Measurements from ENCODE around the gene GNG7. TPM values are rescaled to one million over a fixed set of nuclear protein-coding genes. Genes with fewer than 3 reads are reported as not detected.

GNG7 gene
- total RNA-seq, 1 experiment from 2014 or later, result 7.7 TPM

GRCh38 chr19:2619076-2619475 lies 83.4 kb downstream of the GNG7 start:
- no peak overlapping the region for H3K18ac ChIP-seq (ENCODE audit: insufficient read length, low read depth, low read length)
- no peak overlapping the region for H3K9ac ChIP-seq (ENCODE audit: extremely low read depth, insufficient read length, low read length)
- no peak overlapping the region for H4K91ac ChIP-seq (ENCODE audit: insufficient read length, low read depth, low read length)
- no peaks in the 10 kb centered on the region for H3K9me3 ChIP-seq (ENCODE audit: control insufficient read depth, low read depth, low read length)
- H4K20me1 ChIP-seq (ENCODE audit: control insufficient read depth, insufficient read depth, insufficient read length), result no peaks in the 10 kb centered on the region
- no peak for TF ChIP-seq CTCF (conservative IDR thresholded peaks at IDR 0.05)
- H3K27me3 Mint-ChIP-seq (ENCODE audit: low read depth), result peaks cover 15% of the 10 kb centered on the region
- H2BK20ac ChIP-seq (ENCODE audit: low read depth, low read length, poor library complexity, severe bottlenecking), result no peak overlapping the region
- H2BK12ac ChIP-seq (ENCODE audit: insufficient read length, low read depth, low read length), result no peak overlapping the region
- no peak overlapping the region for H2BK120ac ChIP-seq (ENCODE audit: low read depth, low read length, poor library complexity, severe bottlenecking)
- no peak overlapping the region for H2AFZ ChIP-seq (ENCODE audit: low read length)
- H3K27me3 ChIP-seq (ENCODE audit: insufficient read depth, low read length), result no peaks in the 10 kb centered on the region
- no peak overlapping the region for H3K4me2 ChIP-seq (ENCODE audit: insufficient read depth, insufficient read length, low read length)
- H3K4ac ChIP-seq (ENCODE audit: low read depth, low read length), result no peak overlapping the region
- no peaks in the 10 kb centered on the region for H3K4me1 ChIP-seq (ENCODE audit: insufficient read depth, low read length)
- H3K14ac ChIP-seq (ENCODE audit: insufficient read depth, low read length), result no peak overlapping the region
- H3K79me2 ChIP-seq (ENCODE audit: insufficient read depth, low read length), result no peaks in the 10 kb centered on the region
- H3K23me2 ChIP-seq (ENCODE audit: insufficient read length, low read depth, low read length, poor library complexity, severe bottlenecking), result no peaks in the 10 kb centered on the region
- H2AK5ac ChIP-seq (ENCODE audit: insufficient read length, low read length), result no peak overlapping the region
- H3K9me3 Mint-ChIP-seq, result peaks cover 8 to 12% of the 10 kb centered on the region in 2 experiments
- no peak for DNase-seq
- no peak overlapping the region for H3K23ac ChIP-seq (ENCODE audit: insufficient read length, low read depth, low read length)
- no peak overlapping the region for H2BK5ac ChIP-seq (ENCODE audit: insufficient read length, low read length)
- no peak overlapping the region for H3K27ac ChIP-seq (ENCODE audit: insufficient read length, low read depth, low read length)
- H3K27ac Mint-ChIP-seq, result no peak overlapping the region
- no peak overlapping the region for H2BK15ac ChIP-seq (ENCODE audit: low read depth, low read length)
- no peaks in the 10 kb centered on the region for H3K79me1 ChIP-seq (ENCODE audit: insufficient read depth, low read depth, low read length, poor library complexity, severe bottlenecking)
- WGBS (ENCODE audit: extremely low coverage, insufficient read length, low lambda C conversion rate), result no CpG with 5 or more reads among the region's 6 CpGs
- H3K56ac ChIP-seq (ENCODE audit: insufficient read length, low read depth, low read length), result no peak overlapping the region
- H3T11ph ChIP-seq (ENCODE audit: low read length), result no peak overlapping the region
- H3K4me3 Mint-ChIP-seq, result no peak overlapping the region
- no peak overlapping the region for H4K8ac ChIP-seq (replicated peaks; ENCODE audit: insufficient read length, low read depth, low read length)
- H3K4me1 Mint-ChIP-seq, result peaks cover 7% of the 10 kb centered on the region in 2 experiments
- no peak overlapping the region for H4K5ac ChIP-seq (ENCODE audit: insufficient read length, low read depth, low read length)
- peaks cover 2 to 5% (median 4%) of the 10 kb centered on the region in 3 experiments; a peak in 4 of 7 replicates for H3K36me3 Mint-ChIP-seq (ENCODE audit: insufficient read depth in 1 of 3, low read depth in 3 of 3)
